Measurements from ENCODE around the gene CASQ2. TPM values are rescaled to one million over a fixed set of nuclear protein-coding genes. Genes with fewer than 3 reads are reported as not detected.
"Not testable (repeated sequence)": the region's sequence is repeated elsewhere in the genome, so short reads cannot be mapped to it uniquely, and the experiment has no call there.

CASQ2 gene
- total and polyA plus RNA-seq, 2 experiments from 2014 or later: not detected

DNA sequence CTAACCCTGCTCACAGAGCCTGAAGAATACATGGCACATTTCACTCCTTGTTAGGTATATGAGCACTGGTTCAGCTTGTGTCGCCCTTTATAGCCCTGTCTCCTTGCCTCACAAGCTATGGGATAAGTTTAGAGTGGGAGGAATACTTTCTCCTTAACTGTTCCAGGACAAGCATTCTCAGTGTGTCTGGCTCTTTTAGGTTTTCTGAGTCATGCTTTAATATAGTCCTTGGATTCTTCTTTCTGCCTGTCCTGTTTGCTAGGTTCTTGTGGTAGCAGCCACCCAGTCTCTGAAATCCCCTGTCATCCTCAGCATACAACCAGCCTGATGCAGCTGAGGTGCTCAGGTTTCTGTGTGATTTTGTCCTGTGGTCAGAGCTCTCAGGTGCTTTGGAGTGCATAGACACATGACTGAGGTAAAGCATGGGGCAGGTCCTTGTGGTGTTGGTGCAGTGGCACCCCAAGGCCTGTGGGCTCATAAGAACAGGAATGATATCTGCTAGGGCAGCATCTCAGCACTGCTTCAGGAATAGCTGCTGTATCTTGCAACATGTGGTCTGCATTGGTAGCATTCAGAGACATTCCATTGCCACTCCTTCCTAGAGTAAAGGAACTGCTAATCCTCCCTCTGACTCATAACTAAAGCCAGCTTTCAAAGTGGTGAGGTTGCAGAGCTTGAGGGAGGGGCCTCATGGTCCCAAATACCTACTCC is 14.2 kb upstream of the CASQ2 start:
- H3K36me3 ChIP-seq (replicated peaks; ENCODE audit: insufficient read depth, low read depth): no peaks in the 10 kb centered on the region
- H3K79me2 ChIP-seq: no peaks in the 10 kb centered on the region
- no peaks in the 10 kb centered on the region for H3K9me2 ChIP-seq (replicated peaks; ENCODE audit: insufficient read depth)
- no peaks in the 10 kb centered on the region for H3K27me3 ChIP-seq
- peak overlapping the region; percentile 26 for H2AFZ ChIP-seq
- TF ChIP-seq, protein P1, sequence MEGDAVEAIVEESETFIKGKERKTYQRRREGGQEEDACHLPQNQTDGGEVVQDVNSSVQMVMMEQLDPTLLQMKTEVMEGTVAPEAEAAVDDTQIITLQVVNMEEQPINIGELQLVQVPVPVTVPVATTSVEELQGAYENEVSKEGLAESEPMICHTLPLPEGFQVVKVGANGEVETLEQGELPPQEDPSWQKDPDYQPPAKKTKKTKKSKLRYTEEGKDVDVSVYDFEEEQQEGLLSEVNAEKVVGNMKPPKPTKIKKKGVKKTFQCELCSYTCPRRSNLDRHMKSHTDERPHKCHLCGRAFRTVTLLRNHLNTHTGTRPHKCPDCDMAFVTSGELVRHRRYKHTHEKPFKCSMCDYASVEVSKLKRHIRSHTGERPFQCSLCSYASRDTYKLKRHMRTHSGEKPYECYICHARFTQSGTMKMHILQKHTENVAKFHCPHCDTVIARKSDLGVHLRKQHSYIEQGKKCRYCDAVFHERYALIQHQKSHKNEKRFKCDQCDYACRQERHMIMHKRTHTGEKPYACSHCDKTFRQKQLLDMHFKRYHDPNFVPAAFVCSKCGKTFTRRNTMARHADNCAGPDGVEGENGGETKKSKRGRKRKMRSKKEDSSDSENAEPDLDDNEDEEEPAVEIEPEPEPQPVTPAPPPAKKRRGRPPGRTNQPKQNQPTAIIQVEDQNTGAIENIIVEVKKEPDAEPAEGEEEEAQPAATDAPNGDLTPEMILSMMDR (IDR thresholded peaks at IDR 0.05; ENCODE audit: poor library complexity): no peak
- TF ChIP-seq EZH2phosphoT487 (IDR thresholded peaks at IDR 0.05; ENCODE audit: low read depth, severe bottlenecking, unreplicated experiment): no peak
- TF ChIP-seq EZH2 (IDR thresholded peaks at IDR 0.05; ENCODE audit: borderline replicate concordance): no peak
- no peaks in the 10 kb centered on the region for H4K20me1 ChIP-seq (ENCODE audit: insufficient read depth, poor library complexity, severe bottlenecking)
- H3K4me2 ChIP-seq: peak overlapping the region; percentile 35
- peak overlapping the region; percentile 91 for H3K27ac ChIP-seq
- H3K9me3 ChIP-seq (ENCODE audit: low read depth): no peaks in the 10 kb centered on the region
- DNase-seq (ENCODE audit: low spot score): peak; percentile 85
- WGBS (ENCODE audit: low lambda C conversion rate, missing lambda C conversion rate): 61% methylated on average over 1 of the region's 1 CpG
- peaks cover 18% of the 10 kb centered on the region for H3K4me1 ChIP-seq (ENCODE audit: insufficient read depth)
- H3K4me3 ChIP-seq: no peak overlapping the region

DNA sequence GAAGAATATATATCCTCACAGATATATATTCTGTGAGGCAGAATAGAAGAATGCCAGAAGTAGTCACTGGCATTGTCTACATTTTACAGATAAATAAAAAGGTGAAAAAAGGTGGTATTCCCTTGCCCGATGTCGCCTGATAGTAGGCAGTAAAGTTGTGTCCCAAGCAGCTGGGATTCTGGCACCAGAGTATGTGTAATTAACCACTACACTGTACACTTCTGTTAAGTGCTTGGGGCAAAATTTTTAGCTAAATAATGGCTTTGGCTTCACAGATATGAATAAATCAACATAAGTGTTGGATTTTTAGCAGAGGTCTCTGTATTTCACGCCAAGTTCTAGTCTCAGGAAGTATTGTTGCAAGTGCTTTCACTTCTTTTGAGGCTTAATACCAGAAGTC is 13.3 kb upstream of the CASQ2 start:
- Histone ChIP-seq H3K27ac (peak overlapping the region; percentile 91), H3K27me3 (no peaks in the 10 kb centered on the region), H3K4me3 (no peak overlapping the region), H3K9me3 (ENCODE audit: low read depth) (no peaks in the 10 kb centered on the region), H3K4me2 (no peak overlapping the region), H2AFZ (no peak overlapping the region), H3K36me3 (replicated peaks; ENCODE audit: insufficient read depth, low read depth) (no peaks in the 10 kb centered on the region), H3K9me2 (replicated peaks; ENCODE audit: insufficient read depth) (no peaks in the 10 kb centered on the region), H3K4me1 (ENCODE audit: insufficient read depth) (peaks cover 18% of the 10 kb centered on the region), H3K79me2 (no peaks in the 10 kb centered on the region), H4K20me1 (ENCODE audit: insufficient read depth, poor library complexity, severe bottlenecking) (no peaks in the 10 kb centered on the region)
- DNase-seq (ENCODE audit: low spot score): no peak
- no peak for TF ChIP-seq EZH2phosphoT487 (IDR thresholded peaks at IDR 0.05; ENCODE audit: low read depth, severe bottlenecking, unreplicated experiment)
- TF ChIP-seq, protein P1 (IDR thresholded peaks at IDR 0.05; ENCODE audit: poor library complexity): no peak
- no peak for TF ChIP-seq EZH2 (IDR thresholded peaks at IDR 0.05; ENCODE audit: borderline replicate concordance)
- 86% methylated on average over 3 of the region's 3 CpGs for WGBS (ENCODE audit: low lambda C conversion rate, missing lambda C conversion rate)

DNA sequence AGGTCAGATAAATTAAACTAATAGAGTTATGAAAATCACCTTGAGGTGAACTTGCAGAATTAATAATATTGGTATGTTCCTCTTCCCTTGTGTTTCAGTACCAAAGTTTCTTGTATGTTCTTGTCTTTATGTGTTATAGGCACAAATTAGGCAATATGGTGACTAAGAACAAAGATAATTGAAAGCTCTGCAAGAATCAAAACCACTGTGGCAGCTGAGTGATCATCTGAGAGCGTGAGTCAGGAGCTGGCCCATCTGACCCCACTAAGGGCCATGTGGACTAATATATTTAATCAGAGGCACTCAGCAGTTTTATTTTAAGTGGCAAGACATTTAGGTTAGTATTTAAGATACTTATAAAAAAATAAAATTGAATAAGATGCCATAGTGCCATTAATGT is 12.8 kb upstream of the CASQ2 start:
- no peaks in the 10 kb centered on the region for H3K9me3 ChIP-seq (ENCODE audit: low read depth)
- H3K4me1 ChIP-seq (ENCODE audit: insufficient read depth): peaks cover 18% of the 10 kb centered on the region
- no peaks in the 10 kb centered on the region for H3K36me3 ChIP-seq (replicated peaks; ENCODE audit: insufficient read depth, low read depth)
- no peaks in the 10 kb centered on the region for H3K79me2 ChIP-seq
- H3K4me3 ChIP-seq: no peak overlapping the region
- no peaks in the 10 kb centered on the region for H4K20me1 ChIP-seq (ENCODE audit: insufficient read depth, poor library complexity, severe bottlenecking)
- H2AFZ ChIP-seq: no peak overlapping the region
- WGBS (ENCODE audit: low lambda C conversion rate, missing lambda C conversion rate): 100% methylated on average over 1 of the region's 1 CpG
- H3K27me3 ChIP-seq: no peaks in the 10 kb centered on the region
- no peak overlapping the region for H3K4me2 ChIP-seq
- H3K27ac ChIP-seq: peak overlapping the region; percentile 91
- no peak for DNase-seq (ENCODE audit: low spot score)
- H3K9me2 ChIP-seq (replicated peaks; ENCODE audit: insufficient read depth): no peaks in the 10 kb centered on the region
- TF ChIP-seq EZH2 (IDR thresholded peaks at IDR 0.05; ENCODE audit: borderline replicate concordance): no peak
- TF ChIP-seq, protein P1 (IDR thresholded peaks at IDR 0.05; ENCODE audit: poor library complexity): no peak

DNA sequence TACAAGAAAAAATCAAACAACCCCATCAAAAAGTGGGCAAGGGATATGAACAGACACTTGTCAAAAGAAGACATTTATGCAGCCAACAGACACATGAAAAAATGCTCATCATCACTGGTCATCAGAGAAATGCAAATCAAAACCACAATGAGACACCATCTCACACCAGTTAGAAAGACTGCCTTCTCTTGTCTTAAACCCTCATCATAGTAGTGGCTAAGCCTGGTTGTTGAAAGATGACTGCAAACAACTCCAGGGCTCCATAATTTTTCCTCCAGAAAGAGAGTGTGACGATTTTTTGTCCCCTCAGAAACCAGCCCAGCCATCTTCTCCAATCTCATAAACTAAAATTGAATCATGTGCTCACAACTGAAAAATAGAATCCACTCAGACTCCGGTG is 12.1 kb upstream of the CASQ2 start:
- 72% methylated on average over 2 of the region's 2 CpGs for WGBS (ENCODE audit: low lambda C conversion rate, missing lambda C conversion rate)
- not testable (repeated sequence) for H3K4me2 ChIP-seq; H3K36me3 ChIP-seq (replicated peaks; ENCODE audit: insufficient read depth, low read depth); H3K9me2 ChIP-seq (replicated peaks; ENCODE audit: insufficient read depth); H3K27me3 ChIP-seq; H3K4me3 ChIP-seq; H4K20me1 ChIP-seq (ENCODE audit: insufficient read depth, poor library complexity, severe bottlenecking); H3K9me3 ChIP-seq (ENCODE audit: low read depth); H2AFZ ChIP-seq; DNase-seq (ENCODE audit: low spot score); H3K79me2 ChIP-seq
- H3K4me1 ChIP-seq (ENCODE audit: insufficient read depth): peaks cover 18% of the 10 kb centered on the region
- peak overlapping the region; percentile 91 for H3K27ac ChIP-seq

DNA sequence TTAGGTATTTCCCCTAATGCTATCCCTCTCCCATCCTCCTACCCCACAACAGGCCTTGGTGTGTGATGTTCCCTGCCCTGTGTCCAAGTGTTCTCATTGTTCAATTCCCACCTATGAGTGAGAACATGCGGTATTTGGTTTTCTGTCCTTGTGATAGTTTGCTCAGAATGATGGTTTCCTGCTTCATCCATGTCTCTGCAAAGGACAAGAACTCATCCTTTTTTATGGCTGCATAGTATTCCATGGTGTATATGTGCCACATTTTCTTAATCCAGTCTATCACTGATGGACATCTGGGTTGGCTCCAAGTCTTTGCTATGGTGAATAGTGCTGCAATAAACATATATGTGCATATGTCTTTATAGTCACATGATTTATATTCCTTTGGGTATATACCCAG is 10.6 kb upstream of the CASQ2 start:
- H3K27ac ChIP-seq; H4K20me1 ChIP-seq (ENCODE audit: insufficient read depth, poor library complexity, severe bottlenecking); H2AFZ ChIP-seq; H3K4me2 ChIP-seq; H3K79me2 ChIP-seq; H3K27me3 ChIP-seq; H3K9me2 ChIP-seq (replicated peaks; ENCODE audit: insufficient read depth); DNase-seq (ENCODE audit: low spot score); H3K36me3 ChIP-seq (replicated peaks; ENCODE audit: insufficient read depth, low read depth); H3K9me3 ChIP-seq (ENCODE audit: low read depth); H3K4me3 ChIP-seq: not testable (repeated sequence)
- 93% methylated on average over 1 of the region's 1 CpG for whole genome bisulfite sequencing (ENCODE audit: low lambda C conversion rate, missing lambda C conversion rate)
- peaks cover 18% of the 10 kb centered on the region for H3K4me1 ChIP-seq (ENCODE audit: insufficient read depth)

Measured in hepatocyte (in vitro differentiated cells).